Measurements from ENCODE around the gene RETSAT. TPM values are rescaled to one million over a fixed set of nuclear protein-coding genes. Genes with fewer than 3 reads are reported as not detected.

The RETSAT gene
- total RNA-seq, 1 donor from 2014 or later, result 36.3 TPM

DNA sequence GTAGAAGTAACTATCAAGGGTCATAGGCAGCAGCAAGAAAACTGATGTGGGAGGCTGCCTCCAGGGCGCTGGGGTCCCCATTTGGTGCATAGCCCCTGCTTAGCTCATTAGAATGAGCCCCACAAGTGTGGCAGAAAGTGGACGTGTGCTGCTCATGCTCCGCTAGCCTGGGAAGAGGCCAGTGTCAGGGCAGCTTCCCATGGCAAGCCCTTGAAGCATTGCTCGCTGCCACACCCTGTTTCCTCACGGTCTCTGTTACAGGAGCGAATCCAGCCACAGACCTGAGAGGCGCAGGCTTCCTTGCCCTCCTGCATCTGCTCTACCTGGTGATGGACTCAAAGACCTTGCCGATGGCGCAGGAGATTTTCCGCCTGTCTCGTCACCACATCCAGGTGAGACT is 22.8 kb upstream of the RETSAT start:
- Mint-ChIP-seq H3K27ac (ENCODE audit: unreplicated experiment) (no peak overlapping the region), H3K27me3 (ENCODE audit: low read depth) (no peaks in the 10 kb centered on the region), H3K4me3 (ENCODE audit: unreplicated experiment) (no peak overlapping the region), H3K9me3 (ENCODE audit: low read depth) (peaks cover 8% of the 10 kb centered on the region), H3K36me3 (ENCODE audit: low read depth) (peaks cover 38% of the 10 kb centered on the region), H3K4me1 (ENCODE audit: low read depth) (no peaks in the 10 kb centered on the region)
- TF ChIP-seq, protein P1, sequence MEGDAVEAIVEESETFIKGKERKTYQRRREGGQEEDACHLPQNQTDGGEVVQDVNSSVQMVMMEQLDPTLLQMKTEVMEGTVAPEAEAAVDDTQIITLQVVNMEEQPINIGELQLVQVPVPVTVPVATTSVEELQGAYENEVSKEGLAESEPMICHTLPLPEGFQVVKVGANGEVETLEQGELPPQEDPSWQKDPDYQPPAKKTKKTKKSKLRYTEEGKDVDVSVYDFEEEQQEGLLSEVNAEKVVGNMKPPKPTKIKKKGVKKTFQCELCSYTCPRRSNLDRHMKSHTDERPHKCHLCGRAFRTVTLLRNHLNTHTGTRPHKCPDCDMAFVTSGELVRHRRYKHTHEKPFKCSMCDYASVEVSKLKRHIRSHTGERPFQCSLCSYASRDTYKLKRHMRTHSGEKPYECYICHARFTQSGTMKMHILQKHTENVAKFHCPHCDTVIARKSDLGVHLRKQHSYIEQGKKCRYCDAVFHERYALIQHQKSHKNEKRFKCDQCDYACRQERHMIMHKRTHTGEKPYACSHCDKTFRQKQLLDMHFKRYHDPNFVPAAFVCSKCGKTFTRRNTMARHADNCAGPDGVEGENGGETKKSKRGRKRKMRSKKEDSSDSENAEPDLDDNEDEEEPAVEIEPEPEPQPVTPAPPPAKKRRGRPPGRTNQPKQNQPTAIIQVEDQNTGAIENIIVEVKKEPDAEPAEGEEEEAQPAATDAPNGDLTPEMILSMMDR (IDR thresholded peaks at IDR 0.05), result no peak
- DNase-seq (ENCODE audit: low spot score), result no peak

DNA sequence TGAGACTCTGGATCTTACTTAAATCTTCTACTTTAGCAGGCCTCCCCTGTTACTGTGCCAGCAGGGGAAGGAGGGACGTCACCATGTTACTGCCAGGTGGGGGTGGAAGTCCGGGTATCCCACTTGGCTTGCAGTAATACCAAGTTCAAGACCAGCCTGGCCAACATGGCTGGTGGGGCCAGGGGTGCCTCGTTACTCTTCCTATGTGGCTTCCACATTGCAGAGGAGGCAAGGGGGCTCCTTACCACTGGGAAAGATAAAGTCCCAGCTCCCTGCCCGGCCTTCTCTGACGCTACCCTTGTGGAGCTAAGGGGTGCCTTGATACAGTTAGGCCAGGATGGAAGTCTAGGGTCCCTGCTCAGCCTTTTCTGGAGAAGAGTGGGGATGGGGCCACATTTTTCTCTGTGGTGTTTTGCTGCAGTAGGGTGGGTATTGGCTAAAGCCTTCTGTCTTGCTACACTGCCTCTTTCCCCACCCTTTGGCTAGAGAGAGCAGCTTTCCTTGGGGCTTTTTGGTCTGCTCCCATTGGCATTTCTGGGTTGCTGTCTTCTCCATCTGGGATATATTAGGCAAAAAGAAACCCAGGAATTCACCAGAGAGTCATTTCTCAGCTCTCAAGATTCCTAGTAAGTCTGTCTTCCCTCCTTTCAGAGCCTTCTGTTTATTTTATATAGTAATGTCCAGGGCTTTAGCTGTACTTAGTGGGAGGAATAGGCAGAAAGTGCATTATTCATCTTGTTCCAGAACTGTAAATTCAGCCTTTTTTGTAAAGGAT is 22.1 kb upstream of the RETSAT start:
- Mint-ChIP-seq H3K36me3 (ENCODE audit: low read depth) (peaks cover 37% of the 10 kb centered on the region), H3K4me3 (ENCODE audit: unreplicated experiment) (no peak overlapping the region), H3K4me1 (ENCODE audit: low read depth) (no peaks in the 10 kb centered on the region), H3K27ac (ENCODE audit: unreplicated experiment) (no peak overlapping the region), H3K9me3 (ENCODE audit: low read depth) (peaks cover 8% of the 10 kb centered on the region), H3K27me3 (ENCODE audit: low read depth) (no peaks in the 10 kb centered on the region)
- TF ChIP-seq, protein P1 (IDR thresholded peaks at IDR 0.05), result no peak
- DNase-seq (ENCODE audit: low spot score), result no peak

DNA sequence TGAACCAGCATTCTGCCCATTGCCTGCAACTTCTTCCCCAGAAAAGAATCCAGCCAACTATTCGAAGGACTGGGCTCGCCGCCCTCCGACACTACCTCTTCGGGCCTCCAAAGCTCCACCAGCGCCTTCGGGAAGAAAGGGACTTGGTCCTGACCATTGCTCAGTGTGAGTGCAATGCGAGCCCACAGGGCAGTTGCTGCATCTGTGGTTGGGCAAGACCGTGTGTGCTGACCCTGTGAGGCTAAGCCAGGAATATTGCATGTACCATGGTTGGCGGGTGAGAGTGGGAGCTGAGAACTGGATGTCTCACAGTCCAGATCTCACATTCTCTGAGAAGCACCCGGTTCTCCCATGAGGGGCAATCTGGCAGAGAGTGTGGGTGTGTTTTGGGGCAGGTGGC is 16.7 kb upstream of the RETSAT start:
- TF ChIP-seq, protein P1 (IDR thresholded peaks at IDR 0.05), result no peak
- no peak overlapping the region for H3K4me3 Mint-ChIP-seq (ENCODE audit: unreplicated experiment)
- no peaks in the 10 kb centered on the region for H3K4me1 Mint-ChIP-seq (ENCODE audit: low read depth)
- peaks cover 4% of the 10 kb centered on the region for H3K9me3 Mint-ChIP-seq (ENCODE audit: low read depth)
- H3K27ac Mint-ChIP-seq (ENCODE audit: unreplicated experiment), result no peak overlapping the region
- no peaks in the 10 kb centered on the region for H3K27me3 Mint-ChIP-seq (ENCODE audit: low read depth)
- no peak for DNase-seq (ENCODE audit: low spot score)
- H3K36me3 Mint-ChIP-seq (ENCODE audit: low read depth), result peaks cover 17% of the 10 kb centered on the region

DNA sequence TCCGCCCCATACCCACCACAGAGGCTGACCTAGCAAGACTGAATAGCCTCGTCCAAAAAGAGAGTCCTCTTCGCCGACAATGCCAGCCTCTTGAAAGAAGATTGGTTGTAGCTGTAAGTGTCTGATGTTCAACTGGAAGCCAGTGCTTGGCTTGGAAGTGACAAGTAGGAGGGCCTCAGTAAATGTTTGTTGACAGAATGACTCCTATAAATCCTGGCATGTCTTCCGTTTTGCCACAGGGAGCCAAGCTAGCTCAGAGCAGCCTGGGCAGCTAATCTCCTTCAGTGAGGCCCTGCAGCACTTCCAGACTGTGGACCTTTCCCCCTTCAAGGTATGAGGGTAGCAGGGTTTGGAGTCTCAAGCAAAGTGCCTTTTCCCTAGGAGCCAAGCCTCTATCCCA is 15.2 kb upstream of the RETSAT start:
- Mint-ChIP-seq H3K27ac (ENCODE audit: unreplicated experiment) (no peak overlapping the region), H3K9me3 (ENCODE audit: low read depth) (peaks cover 4% of the 10 kb centered on the region), H3K27me3 (ENCODE audit: low read depth) (no peaks in the 10 kb centered on the region), H3K4me1 (ENCODE audit: low read depth) (no peaks in the 10 kb centered on the region), H3K36me3 (ENCODE audit: low read depth) (peaks cover 12% of the 10 kb centered on the region), H3K4me3 (ENCODE audit: unreplicated experiment) (no peak overlapping the region)
- no peak for DNase-seq (ENCODE audit: low spot score)
- TF ChIP-seq, protein P1 (IDR thresholded peaks at IDR 0.05), result no peak

DNA sequence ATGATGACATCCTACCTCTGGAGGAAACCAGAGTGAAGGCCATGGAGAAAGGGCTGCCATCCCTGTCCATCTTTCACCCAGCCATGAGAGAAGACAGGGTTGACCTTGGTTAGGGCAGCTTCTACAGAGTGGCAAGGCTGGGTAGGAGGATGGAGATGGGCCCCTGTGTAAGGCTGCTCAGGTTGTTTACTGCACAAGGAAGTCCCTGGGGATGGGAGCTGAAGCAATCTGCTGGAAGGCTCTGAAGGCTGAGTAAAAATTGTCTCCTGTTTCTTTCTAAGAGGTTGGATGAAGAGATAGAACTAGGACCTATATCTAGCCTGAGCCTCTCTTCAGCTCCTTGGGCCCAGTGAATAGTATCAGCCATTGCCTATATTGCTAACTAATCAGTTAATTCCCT is 14.6 kb upstream of the RETSAT start:
- Mint-ChIP-seq H3K27me3 (ENCODE audit: low read depth) (no peaks in the 10 kb centered on the region), H3K9me3 (ENCODE audit: low read depth) (peaks cover 2% of the 10 kb centered on the region), H3K4me3 (ENCODE audit: unreplicated experiment) (no peak overlapping the region), H3K36me3 (ENCODE audit: low read depth) (peaks cover 10% of the 10 kb centered on the region), H3K27ac (ENCODE audit: unreplicated experiment) (no peak overlapping the region), H3K4me1 (ENCODE audit: low read depth) (no peaks in the 10 kb centered on the region)
- DNase-seq (ENCODE audit: low spot score), result no peak
- TF ChIP-seq, protein P1 (IDR thresholded peaks at IDR 0.05), result no peak

Measured in chondrocyte (in vitro differentiated cells).